HUDEP-2 (cell line): ENCODE results near the gene SULT4A1.

Experiments
- DNase-seq, 76 experiments: peaks; one replicate each; lab custom pipeline; 2025; ENCODE audit not compliant: unreplicated experiment in 76 of 76; lab: John Stamatoyannopoulos, UW

The SULT4A1 gene

GRCh38 chr22:43830931-43831560 is 31.3 kb downstream of the SULT4A1 start:
- no peak for DNase-seq

GRCh38 chr22:43829904-43830851 is 32.1 kb downstream of the SULT4A1 start:
- DNase-seq, result no peak

GRCh38 chr22:43828998-43829782 is 33.1 kb downstream of the SULT4A1 start:
- no peak for DNase-seq

GRCh38 chr22:43828725-43828997 is 33.7 kb downstream of the SULT4A1 start:
- DNase-seq, result no peak

- no peak for DNase-seq
These were observed 34.2 kb downstream of the SULT4A1 start for GRCh38 chr22:43827926-43828724.

- DNase-seq, result no peak
These were observed 35.1 kb downstream of the SULT4A1 start for GRCh38 chr22:43827003-43827735.

- DNase-seq, result peak in 1 of 76 experiments; percentile 2
These were observed 35.9 kb downstream of the SULT4A1 start for GRCh38 chr22:43826142-43827002.

GRCh38 chr22:43825651-43826050 is 36.7 kb downstream of the SULT4A1 start:
- no peak for DNase-seq

- DNase-seq, result no peak
These were observed 37.4 kb downstream of the SULT4A1 start for GRCh38 chr22:43824724-43825420.

GRCh38 chr22:43823911-43824665 is 38.2 kb downstream of the SULT4A1 start:
- DNase-seq, result no peak

- DNase-seq, result no peak
These were observed 38.9 kb downstream of the SULT4A1 start for GRCh38 chr22:43823353-43823908.

- DNase-seq, result no peak
These were observed 40.5 kb downstream of the SULT4A1 start for GRCh38 chr22:43821606-43822425.

- no peak for DNase-seq
These were observed 41.5 kb downstream of the SULT4A1 start for GRCh38 chr22:43820651-43821305.

GRCh38 chr22:43819931-43820640 is 42.2 kb downstream of the SULT4A1 start:
- no peak for DNase-seq

GRCh38 chr22:43819421-43819921 is 42.8 kb downstream of the SULT4A1 start:
- DNase-seq, result no peak
